GM19324 (cell line): ENCODE data around the gene SPRY4.

Experiments used
- ATAC-seq: cut with Tn5 transposase; IDR thresholded peaks from one replicate; pipeline ENCODE4 v1.9.1; 2021; ENCODE audit warnings: mild to moderate bottlenecking, moderate library complexity; ENCODE audit not compliant: unreplicated experiment, low FRiP score

The SPRY4 gene

GRCh38 chr5:142295960-142296860, 28.6 kb downstream of the SPRY4 start:
- ATAC-seq: no peak

- ATAC-seq: no peak
These were observed 29.6 kb downstream of the SPRY4 start for GRCh38 chr5:142295084-142295758.

- ATAC-seq: no peak
These were observed 31.3 kb downstream of the SPRY4 start for GRCh38 chr5:142293486-142293885.

GRCh38 chr5:142292808-142293207, 32.0 kb downstream of the SPRY4 start:
- ATAC-seq: no peak

GRCh38 chr5:142292249-142292648, 32.6 kb downstream of the SPRY4 start:
- no peak for ATAC-seq

GRCh38 chr5:142290577-142291299, 34.1 kb downstream of the SPRY4 start:
- ATAC-seq: no peak

- ATAC-seq: no peak
These were observed 34.9 kb downstream of the SPRY4 start for GRCh38 chr5:142289708-142290576.

GRCh38 chr5:142287973-142288313, 36.9 kb downstream of the SPRY4 start:
- peak; percentile 60 for ATAC-seq

GRCh38 chr5:142287096-142287972, 37.5 kb downstream of the SPRY4 start:
- ATAC-seq: peak; percentile 52

- no peak for ATAC-seq
These were observed 38.7 kb downstream of the SPRY4 start for GRCh38 chr5:142286111-142286510.

GRCh38 chr5:142283304-142283703, 41.5 kb downstream of the SPRY4 start:
- no peak for ATAC-seq

- no peak for ATAC-seq
These were observed 42.9 kb downstream of the SPRY4 start for GRCh38 chr5:142281966-142282365.

GRCh38 chr5:142281008-142281367, 43.8 kb downstream of the SPRY4 start:
- ATAC-seq: no peak

- ATAC-seq: no peak
These were observed 44.5 kb downstream of the SPRY4 start for GRCh38 chr5:142280066-142281007.

- no peak for ATAC-seq
These were observed 46.2 kb downstream of the SPRY4 start for GRCh38 chr5:142278627-142279026.

GRCh38 chr5:142277796-142278195, 47.0 kb downstream of the SPRY4 start:
- no peak for ATAC-seq

GRCh38 chr5:142276517-142276916, 48.3 kb downstream of the SPRY4 start:
- ATAC-seq: no peak

GRCh38 chr5:142275496-142275895, 49.3 kb downstream of the SPRY4 start:
- ATAC-seq: no peak
